Subcutaneous abdominal adipose tissue (tissue), 5 donors: ENCODE data around the gene MCF2.

ENCODE experiments used
- H3K27ac ChIP-seq: one replicate; pipeline ENCODE4 v1.7.0; 2013; ENCODE audit warnings: low read depth, mild to moderate bottlenecking, inconsistent platforms, low read length, moderate library complexity
- H3K27me3 ChIP-seq, 5 donors: one replicate each; pipeline ENCODE4 v1.7.0; 2013; ENCODE audit warnings: low read length in 5 of 5, inconsistent platforms in 1 of 5; ENCODE audit not compliant: control insufficient read depth in 5 of 5, insufficient read depth in 4 of 5
- H3K36me3 ChIP-seq, 5 donors: one replicate each; pipeline ENCODE4 v1.7.0; 2013; ENCODE audit warnings: low read length in 5 of 5; ENCODE audit not compliant: control insufficient read depth in 5 of 5, insufficient read depth in 5 of 5
- H3K4me1 ChIP-seq, 5 donors: one replicate each; pipeline ENCODE4 v1.7.0; 2013; ENCODE audit warnings: low read length in 5 of 5, mild to moderate bottlenecking in 3 of 5, moderate library complexity in 1 of 5; ENCODE audit not compliant: control insufficient read depth in 5 of 5, insufficient read depth in 5 of 5
- H3K4me3 ChIP-seq, 5 donors: one replicate each; pipeline ENCODE4 v1.7.0; 2013; ENCODE audit warnings: low read length in 5 of 5, low read depth in 1 of 5
- H3K9ac ChIP-seq, 5 donors: one replicate each; pipeline ENCODE4 v1.7.0; 2013; ENCODE audit warnings: low read length in 5 of 5, mild to moderate bottlenecking in 4 of 5, moderate library complexity in 3 of 5
- H3K9me3 ChIP-seq, 5 donors: one replicate each; pipeline ENCODE4 v1.7.0; 2013; ENCODE audit warnings: low read length in 5 of 5; ENCODE audit not compliant: control insufficient read depth in 5 of 5
- donor health status: healthy.
- donor health status: healthy.
- donor health status: healthy.
- donor health status: healthy.
- donor health status: healthy.

The MCF2 gene, protein sequence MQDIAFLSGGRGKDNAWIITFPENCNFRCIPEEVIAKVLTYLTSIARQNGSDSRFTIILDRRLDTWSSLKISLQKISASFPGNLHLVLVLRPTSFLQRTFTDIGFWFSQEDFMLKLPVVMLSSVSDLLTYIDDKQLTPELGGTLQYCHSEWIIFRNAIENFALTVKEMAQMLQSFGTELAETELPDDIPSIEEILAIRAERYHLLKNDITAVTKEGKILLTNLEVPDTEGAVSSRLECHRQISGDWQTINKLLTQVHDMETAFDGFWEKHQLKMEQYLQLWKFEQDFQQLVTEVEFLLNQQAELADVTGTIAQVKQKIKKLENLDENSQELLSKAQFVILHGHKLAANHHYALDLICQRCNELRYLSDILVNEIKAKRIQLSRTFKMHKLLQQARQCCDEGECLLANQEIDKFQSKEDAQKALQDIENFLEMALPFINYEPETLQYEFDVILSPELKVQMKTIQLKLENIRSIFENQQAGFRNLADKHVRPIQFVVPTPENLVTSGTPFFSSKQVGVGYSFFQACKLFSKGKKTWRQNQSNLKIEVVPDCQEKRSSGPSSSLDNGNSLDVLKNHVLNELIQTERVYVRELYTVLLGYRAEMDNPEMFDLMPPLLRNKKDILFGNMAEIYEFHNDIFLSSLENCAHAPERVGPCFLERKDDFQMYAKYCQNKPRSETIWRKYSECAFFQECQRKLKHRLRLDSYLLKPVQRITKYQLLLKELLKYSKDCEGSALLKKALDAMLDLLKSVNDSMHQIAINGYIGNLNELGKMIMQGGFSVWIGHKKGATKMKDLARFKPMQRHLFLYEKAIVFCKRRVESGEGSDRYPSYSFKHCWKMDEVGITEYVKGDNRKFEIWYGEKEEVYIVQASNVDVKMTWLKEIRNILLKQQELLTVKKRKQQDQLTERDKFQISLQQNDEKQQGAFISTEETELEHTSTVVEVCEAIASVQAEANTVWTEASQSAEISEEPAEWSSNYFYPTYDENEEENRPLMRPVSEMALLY

DNA sequence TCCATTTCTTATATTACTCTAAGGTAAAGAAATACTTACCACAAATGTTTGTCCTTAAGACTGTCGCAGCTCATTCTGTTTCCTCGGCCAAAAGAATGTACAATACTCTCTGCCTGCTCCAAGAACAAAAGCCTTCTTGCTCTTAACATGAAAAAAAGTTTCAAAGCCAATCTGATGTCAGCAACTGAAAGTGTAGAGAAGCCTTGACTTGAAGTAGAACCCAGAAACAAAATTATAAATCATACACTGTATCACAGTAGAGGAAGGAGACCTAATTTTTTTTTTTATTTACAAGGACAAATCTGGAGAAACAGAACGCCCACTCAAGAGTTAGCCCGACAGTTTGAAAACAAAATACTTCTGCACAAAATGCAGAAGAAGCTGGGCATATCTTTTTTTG lies at the start of gene MCF2:
Gene MCF2 (minus strand): TSS at position 101 of the 400 bp plus-strand sequence. CDS start 56,423 bp downstream, outside the sequence.
- Histone ChIP-seq H3K4me1 (no peaks in the 10 kb centered on the region), H3K9ac (no peak within 1 kb of the TSS), H3K27me3 (peaks cover 0 to 1% (median 0%) of the 10 kb centered on the region in 5 donors), H3K9me3 (peaks cover 0 to 9% (median 3%) of the 10 kb centered on the region in 5 donors), H3K4me3 (no peak within 1 kb of the TSS), H3K36me3 (no peaks in the 10 kb centered on the region), H3K27ac (no peak within 1 kb of the TSS)

DNA sequence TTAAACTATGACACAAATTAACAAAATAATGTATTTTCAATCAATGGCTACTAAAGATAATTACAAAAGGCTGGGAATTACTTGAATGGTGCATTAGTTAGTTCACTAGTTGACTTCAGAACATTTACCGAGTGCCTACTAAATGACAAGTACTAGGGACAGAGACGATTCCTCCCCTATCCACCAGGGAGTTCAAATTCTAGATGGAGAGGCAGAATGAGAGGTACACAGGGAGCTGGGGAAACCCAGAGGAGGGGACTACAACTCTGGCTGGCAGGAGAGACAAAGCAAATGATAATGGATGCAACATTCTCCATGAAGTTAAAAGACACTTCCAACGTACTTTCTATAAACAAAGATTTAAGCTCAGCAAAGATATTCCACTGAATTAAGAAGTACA lies 43.1 kb upstream of the MCF2 start:
- H3K9ac ChIP-seq: no peak overlapping the region
- H3K4me3 ChIP-seq: no peak overlapping the region
- peaks cover 3 to 15% (median 9%) of the 10 kb centered on the region in 5 donors for H3K9me3 ChIP-seq
- H3K4me1 ChIP-seq: no peaks in the 10 kb centered on the region
- H3K36me3 ChIP-seq: peaks cover 0 to 10% (median 0%) of the 10 kb centered on the region in 5 donors
- peaks cover 0 to 4% (median 0%) of the 10 kb centered on the region in 5 donors for H3K27me3 ChIP-seq
- no peak overlapping the region for H3K27ac ChIP-seq

DNA sequence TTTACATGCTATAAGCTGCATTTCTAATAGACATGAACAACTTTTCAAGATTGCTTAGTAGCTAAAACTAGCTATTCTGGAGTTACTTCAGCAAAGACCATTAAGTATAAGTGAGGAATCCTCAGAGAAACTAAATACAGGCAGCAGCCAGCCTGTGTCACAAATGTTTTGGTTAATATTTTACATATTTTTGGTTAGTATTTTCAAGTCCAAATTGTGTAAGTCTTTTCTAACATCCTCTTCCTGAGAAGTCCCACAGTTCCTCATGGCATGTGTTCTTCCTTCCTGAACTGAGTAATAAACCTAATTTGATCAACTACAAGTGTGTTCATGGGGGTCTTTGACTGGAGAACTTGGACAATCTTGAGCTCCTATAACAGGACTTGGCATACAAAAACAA lies 42.4 kb upstream of the MCF2 start:
- peaks cover 0 to 10% (median 0%) of the 10 kb centered on the region in 5 donors for H3K36me3 ChIP-seq
- no peak overlapping the region for H3K9ac ChIP-seq
- peaks cover 3 to 15% (median 9%) of the 10 kb centered on the region in 5 donors for H3K9me3 ChIP-seq
- no peaks in the 10 kb centered on the region for H3K4me1 ChIP-seq
- H3K4me3 ChIP-seq: no peak overlapping the region
- H3K27me3 ChIP-seq: peaks cover 0 to 4% (median 0%) of the 10 kb centered on the region in 5 donors
- H3K27ac ChIP-seq: no peak overlapping the region

DNA sequence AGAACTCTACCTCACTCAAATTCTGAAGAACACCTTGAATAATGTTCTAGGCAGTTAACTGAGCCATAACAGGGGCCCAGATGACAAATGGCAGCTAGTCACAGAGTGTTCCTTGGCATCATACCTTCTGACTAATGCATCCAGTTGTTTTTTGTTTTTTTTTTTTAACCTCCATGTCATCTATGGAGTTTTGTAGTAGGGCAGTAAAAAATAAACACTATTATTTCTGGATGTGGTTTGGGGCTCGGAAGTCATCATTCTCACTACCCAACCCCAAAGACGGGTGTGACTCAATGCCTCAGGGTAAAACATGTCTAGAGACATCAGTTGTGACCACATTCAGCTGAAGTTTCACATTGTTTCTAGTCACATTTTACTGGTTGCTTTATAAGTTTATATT lies 31.2 kb upstream of the MCF2 start:
- Histone ChIP-seq H3K9ac (no peak overlapping the region), H3K4me1 (no peaks in the 10 kb centered on the region), H3K36me3 (peaks cover 0 to 10% (median 3%) of the 10 kb centered on the region in 5 donors), H3K4me3 (no peak overlapping the region), H3K27ac (no peak overlapping the region), H3K9me3 (no peaks in the 10 kb centered on the region), H3K27me3 (no peaks in the 10 kb centered on the region)

DNA sequence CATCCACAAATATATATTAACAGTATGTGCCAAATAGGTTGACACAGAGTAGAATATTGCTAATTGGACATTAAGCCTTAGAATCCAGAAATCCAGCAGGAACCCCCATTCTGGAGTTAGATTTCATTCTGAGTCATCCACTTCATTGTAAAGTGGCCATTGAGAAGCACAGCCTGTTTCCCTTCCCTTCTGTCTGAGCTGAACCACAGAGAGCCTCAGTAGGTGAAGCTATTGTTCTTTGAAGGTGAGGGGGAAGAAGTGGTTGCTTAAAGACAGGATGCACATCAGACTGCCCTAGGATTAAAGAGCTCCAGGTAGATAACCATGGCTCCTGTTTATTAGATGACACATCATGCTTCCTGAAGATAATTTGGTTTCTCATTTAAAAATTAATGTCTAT lies 30.6 kb upstream of the MCF2 start:
- H3K9ac ChIP-seq: no peak overlapping the region
- peaks cover 0 to 10% (median 3%) of the 10 kb centered on the region in 5 donors for H3K36me3 ChIP-seq
- no peaks in the 10 kb centered on the region for H3K27me3 ChIP-seq
- no peaks in the 10 kb centered on the region for H3K4me1 ChIP-seq
- no peak overlapping the region for H3K27ac ChIP-seq
- H3K9me3 ChIP-seq: no peaks in the 10 kb centered on the region
- no peak overlapping the region for H3K4me3 ChIP-seq

DNA sequence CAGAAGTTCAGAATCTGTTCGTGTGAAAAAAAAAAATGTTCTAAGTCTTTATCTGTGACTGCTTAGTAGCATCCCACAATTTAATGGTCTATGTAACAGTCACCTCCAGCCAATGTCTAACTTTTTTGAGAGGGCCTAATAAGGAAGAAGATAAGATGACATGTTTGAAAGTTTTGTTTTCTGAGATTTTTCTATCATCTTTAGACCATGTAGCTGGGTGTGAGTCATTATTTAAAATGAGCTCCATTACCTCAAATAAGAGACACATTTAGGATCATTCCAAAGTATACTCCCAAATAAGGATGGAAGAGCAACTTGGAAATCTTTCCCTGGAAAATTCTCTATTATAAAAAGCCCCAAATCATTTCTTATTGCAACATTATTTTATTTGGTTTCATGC lies 28.2 kb upstream of the MCF2 start:
- no peaks in the 10 kb centered on the region for H3K9me3 ChIP-seq
- H3K4me1 ChIP-seq: no peaks in the 10 kb centered on the region
- peaks cover 0 to 8% (median 3%) of the 10 kb centered on the region in 5 donors for H3K36me3 ChIP-seq
- no peak overlapping the region for H3K27ac ChIP-seq
- H3K27me3 ChIP-seq: no peaks in the 10 kb centered on the region
- no peak overlapping the region for H3K9ac ChIP-seq
- H3K4me3 ChIP-seq: no peak overlapping the region

DNA sequence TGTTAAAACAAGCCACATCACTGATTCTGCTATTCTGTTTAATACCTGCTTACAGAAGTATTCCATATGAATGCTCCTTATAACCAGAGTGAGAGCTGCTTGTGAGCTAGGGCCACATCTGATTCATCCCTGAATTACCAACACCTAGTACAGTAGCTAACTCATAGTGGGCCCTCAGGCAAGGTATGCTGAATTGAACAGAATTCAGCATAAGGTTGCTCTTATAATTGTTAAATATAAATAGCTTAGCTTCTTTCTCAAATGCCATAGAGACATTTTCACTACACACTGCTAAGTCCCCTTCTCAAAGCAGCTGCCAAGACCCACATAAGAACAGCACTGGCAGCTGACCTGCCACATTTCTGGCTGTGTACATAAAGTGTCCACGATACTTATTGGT lies 27.0 kb upstream of the MCF2 start:
- no peaks in the 10 kb centered on the region for H3K4me1 ChIP-seq
- no peak overlapping the region for H3K9ac ChIP-seq
- H3K27ac ChIP-seq: no peak overlapping the region
- H3K36me3 ChIP-seq: peaks cover 0 to 8% (median 3%) of the 10 kb centered on the region in 5 donors
- H3K9me3 ChIP-seq: no peaks in the 10 kb centered on the region
- H3K27me3 ChIP-seq: no peaks in the 10 kb centered on the region
- no peak overlapping the region for H3K4me3 ChIP-seq

DNA sequence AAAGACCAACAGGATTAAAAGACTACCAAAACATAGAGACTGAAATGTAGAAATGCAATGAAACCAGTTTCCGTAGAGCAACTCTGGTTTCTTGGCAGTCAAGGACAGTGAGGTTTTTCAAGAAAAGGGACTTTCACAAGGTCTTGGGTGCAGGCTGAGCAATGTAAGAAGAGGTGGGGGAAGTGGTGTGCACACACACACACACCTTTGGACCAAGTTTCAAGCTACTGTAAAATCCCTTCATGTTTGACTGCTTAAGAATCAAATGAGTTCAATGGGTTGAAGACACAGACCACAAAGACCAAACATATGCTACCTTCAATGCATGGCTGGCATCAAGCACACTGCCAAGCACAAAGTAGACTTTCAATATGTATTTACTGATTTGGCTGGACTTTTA lies 17.8 kb upstream of the MCF2 start:
- no peak overlapping the region for H3K4me3 ChIP-seq
- no peak overlapping the region for H3K9ac ChIP-seq
- no peaks in the 10 kb centered on the region for H3K9me3 ChIP-seq
- no peaks in the 10 kb centered on the region for H3K4me1 ChIP-seq
- no peaks in the 10 kb centered on the region for H3K36me3 ChIP-seq
- no peaks in the 10 kb centered on the region for H3K27me3 ChIP-seq
- no peak overlapping the region for H3K27ac ChIP-seq

DNA sequence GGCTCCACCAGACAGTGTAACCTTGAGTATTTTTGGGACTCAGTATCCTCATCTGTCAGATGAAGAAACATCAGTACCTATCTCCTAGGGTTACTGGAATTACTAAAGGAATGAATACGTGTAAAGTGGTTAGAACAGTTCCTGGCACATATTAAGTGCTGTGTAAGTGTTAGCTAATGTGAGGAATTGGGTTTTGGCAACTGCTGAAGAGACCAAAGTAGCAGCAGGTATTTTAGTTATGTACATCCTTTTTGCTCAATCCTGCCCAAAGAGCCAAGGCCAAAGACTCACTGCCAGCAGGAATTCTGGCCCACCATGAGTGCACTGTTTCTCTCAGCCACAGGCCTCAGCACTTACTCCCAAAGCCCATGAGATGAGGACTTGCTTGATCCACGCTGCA lies 16.7 kb upstream of the MCF2 start:
- Histone ChIP-seq H3K9ac (no peak overlapping the region), H3K36me3 (no peaks in the 10 kb centered on the region), H3K4me1 (no peaks in the 10 kb centered on the region), H3K27me3 (no peaks in the 10 kb centered on the region), H3K9me3 (no peaks in the 10 kb centered on the region), H3K4me3 (no peak overlapping the region), H3K27ac (no peak overlapping the region)

DNA sequence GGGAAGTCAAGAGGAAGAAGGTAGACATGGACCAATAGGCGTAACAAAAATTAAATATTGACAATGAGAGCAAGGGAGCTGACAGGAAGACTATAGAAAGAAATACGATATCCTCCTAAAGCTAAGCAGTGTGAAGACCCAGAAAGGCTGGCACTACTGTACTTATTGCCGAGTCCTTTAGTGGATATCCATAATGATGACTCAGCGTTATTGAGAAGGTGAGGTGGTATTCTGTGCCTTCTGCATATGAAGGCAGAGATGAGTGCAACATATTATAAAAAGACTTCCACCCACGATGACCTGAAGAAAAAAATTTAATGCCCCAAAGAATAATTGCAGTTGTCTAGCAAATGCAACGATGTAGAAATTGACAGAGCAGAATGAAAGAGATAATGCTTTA lies 13.0 kb upstream of the MCF2 start:
- Histone ChIP-seq H3K27me3 (no peaks in the 10 kb centered on the region), H3K36me3 (no peaks in the 10 kb centered on the region), H3K27ac (no peak overlapping the region), H3K9me3 (no peaks in the 10 kb centered on the region), H3K4me3 (no peak overlapping the region), H3K9ac (no peak overlapping the region), H3K4me1 (no peaks in the 10 kb centered on the region)
